Loucy (cell line): ENCODE data around the gene NHSL2.

Experiments
- CTCF ChIP-seq: fragments of 200-600 bp; sonication (generic); conservative IDR thresholded peaks from 2 replicates; pipeline ENCODE4 v1.5.1; 2014; ENCODE audit warnings: mild to moderate bottlenecking, antibody characterized with exemption, low read length
- EZH2phosphoT487 ChIP-seq: fragments of 200-600 bp; IDR thresholded peaks from 2 replicates; pipeline ENCODE4 v1.6.1; 2018; ENCODE audit warnings: antibody characterized with exemption, mild to moderate bottlenecking, moderate library complexity, borderline replicate concordance

- no peak for TF ChIP-seq CTCF
- no peak for TF ChIP-seq EZH2phosphoT487
Observed at GRCh38 chrX:72060921-72061490, 150.4 kb downstream of the NHSL2 start.
